Stomach smooth muscle (tissue), 2 donors: ENCODE results near the gene TIRAP.

Experiments
- H3K27ac ChIP-seq: one replicate; pipeline ENCODE4 v1.7.0; 2013; ENCODE audit warnings: mild to moderate bottlenecking, low read length, inconsistent platforms
- H3K27me3 ChIP-seq, 2 donors: one replicate each; pipeline ENCODE4 v1.7.0; 2013; ENCODE audit warnings: low read length in 2 of 2; ENCODE audit not compliant: insufficient read depth in 2 of 2, control insufficient read depth in 1 of 2
- H3K36me3 ChIP-seq, 2 donors: one replicate each; pipeline ENCODE4 v1.7.0; 2013; ENCODE audit warnings: low read length in 2 of 2; ENCODE audit not compliant: control insufficient read depth in 2 of 2, insufficient read depth in 2 of 2
- H3K4me1 ChIP-seq: one replicate; pipeline ENCODE4 v1.7.0; 2013; ENCODE audit warnings: low read length; ENCODE audit not compliant: control insufficient read depth, insufficient read depth
- H3K4me3 ChIP-seq, 2 donors: one replicate each; pipeline ENCODE4 v1.7.0; 2013; ENCODE audit warnings: low read length in 2 of 2
- H3K9ac ChIP-seq, 2 donors: one replicate each; pipeline ENCODE4 v1.7.0; 2013; ENCODE audit warnings: low read length in 2 of 2, mild to moderate bottlenecking in 1 of 2
- H3K9me3 ChIP-seq, 2 donors: one replicate each; pipeline ENCODE4 v1.7.0; 2013; ENCODE audit warnings: low read length in 2 of 2; ENCODE audit not compliant: control insufficient read depth in 2 of 2
- donor health status: healthy.
- donor health status: Pancreatic carcinoma.

Gene TIRAP

DNA sequence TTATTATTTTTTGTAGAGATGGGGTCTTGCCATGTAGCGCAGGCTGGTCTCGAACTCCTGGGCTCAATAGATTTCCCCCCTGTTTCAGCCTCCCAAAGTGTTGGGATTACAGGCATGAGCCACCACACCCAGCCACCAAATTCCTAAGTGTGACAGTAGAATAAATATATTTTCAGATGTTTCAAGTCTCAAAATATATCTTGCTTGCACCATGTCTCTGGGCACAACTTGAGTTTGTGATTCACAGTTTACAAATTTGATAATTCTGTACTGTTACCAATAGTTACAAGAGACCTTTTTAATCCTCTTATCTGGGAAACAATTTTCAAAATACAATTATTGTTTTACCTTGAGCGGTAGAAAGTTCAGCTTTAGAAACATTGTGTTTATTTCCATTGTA, 40.1 kb downstream of the TIRAP start:
- H3K4me3 ChIP-seq = no peak overlapping the region
- no peak overlapping the region for H3K27ac ChIP-seq
- no peaks in the 10 kb centered on the region for H3K36me3 ChIP-seq
- H3K4me1 ChIP-seq = peaks cover 15% of the 10 kb centered on the region
- H3K9ac ChIP-seq = no peak overlapping the region
- H3K9me3 ChIP-seq = no peaks in the 10 kb centered on the region
- no peaks in the 10 kb centered on the region for H3K27me3 ChIP-seq

DNA sequence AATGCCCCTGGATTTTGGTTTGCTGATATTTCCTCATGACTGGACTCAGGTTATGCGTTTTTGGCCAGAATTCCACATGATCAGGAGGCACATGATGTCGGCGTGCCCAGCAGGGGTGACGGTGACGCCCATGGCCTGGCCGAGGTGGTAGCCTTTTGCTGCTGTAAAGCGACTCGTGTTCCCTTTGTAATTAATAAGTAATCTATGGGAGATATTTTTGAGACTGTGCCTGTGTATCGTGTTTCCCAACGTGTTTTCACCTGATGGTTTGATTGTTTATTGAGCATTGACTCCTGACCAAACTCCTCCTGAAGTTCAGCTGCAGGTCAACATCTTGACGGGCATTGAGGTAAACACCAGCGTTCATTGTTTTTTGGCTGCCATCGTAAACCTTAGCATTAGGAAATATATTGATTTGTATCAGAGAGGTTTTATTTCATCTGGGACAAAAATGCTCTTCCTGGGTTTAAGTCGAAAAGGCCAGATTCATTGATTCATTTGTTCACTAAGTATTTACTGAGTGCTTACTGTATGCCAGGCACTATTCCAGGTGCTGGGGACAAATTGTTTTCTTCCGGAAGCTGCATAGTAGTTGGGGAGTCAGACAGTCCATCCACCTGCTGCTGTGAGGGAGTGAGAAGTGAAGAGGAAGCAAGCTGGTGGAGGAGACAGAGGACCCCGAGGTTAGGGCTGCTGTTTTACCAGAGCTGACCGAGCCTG, 44.5 kb downstream of the TIRAP start:
- H3K4me3 ChIP-seq = no peak overlapping the region
- no peaks in the 10 kb centered on the region for H3K27me3 ChIP-seq
- H3K9ac ChIP-seq = no peak overlapping the region
- no peaks in the 10 kb centered on the region for H3K9me3 ChIP-seq
- peaks cover 7% of the 10 kb centered on the region for H3K4me1 ChIP-seq
- H3K27ac ChIP-seq = no peak overlapping the region
- peaks cover 0 to 7% of the 10 kb centered on the region in 2 donors for H3K36me3 ChIP-seq

DNA sequence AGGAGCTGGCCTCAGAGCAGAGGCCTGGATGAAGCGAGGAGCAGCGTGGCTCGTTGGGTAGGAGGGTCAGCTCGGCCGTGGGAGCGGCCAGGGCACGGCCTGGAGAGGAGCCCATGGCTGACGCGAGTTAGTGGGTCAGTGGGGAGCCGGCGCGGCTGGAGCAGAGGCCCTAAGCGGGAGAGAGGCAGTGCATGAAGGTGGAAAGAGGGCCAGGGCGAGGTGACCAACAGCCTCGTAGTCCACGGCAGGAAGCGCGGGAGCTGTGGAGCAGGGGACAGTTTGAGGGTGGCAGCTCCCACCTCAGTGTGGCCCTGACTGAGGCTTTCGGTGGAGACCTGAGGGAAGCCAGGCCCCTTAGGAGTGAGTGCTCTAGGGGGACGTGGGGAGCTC, 45.1 kb downstream of the TIRAP start:
- Histone ChIP-seq H3K4me3 (no peak overlapping the region), H3K27ac (no peak overlapping the region), H3K36me3 (peaks cover 0 to 11% of the 10 kb centered on the region in 2 donors), H3K9me3 (no peaks in the 10 kb centered on the region), H3K9ac (no peak overlapping the region), H3K27me3 (no peaks in the 10 kb centered on the region), H3K4me1 (peaks cover 8% of the 10 kb centered on the region)

DNA sequence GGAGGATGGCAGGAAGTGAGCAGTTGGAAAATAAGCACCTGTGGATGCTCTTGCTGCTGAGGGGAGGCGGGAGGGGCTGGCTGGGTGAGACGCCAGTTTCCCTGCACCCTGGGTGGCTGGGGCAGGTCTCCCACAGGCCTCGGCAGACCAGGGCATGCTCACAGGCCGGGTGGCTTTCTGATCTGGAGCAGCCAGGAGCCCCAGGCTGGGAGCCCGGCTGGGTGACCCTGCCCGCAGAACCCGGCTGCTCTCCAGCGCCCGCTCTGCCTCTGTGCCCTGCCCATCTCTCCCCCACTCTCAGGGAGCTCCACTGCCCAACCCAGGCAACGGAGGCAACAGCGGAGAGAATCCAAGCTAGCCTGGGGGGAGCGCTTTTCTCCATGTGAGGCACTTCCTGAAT, 45.6 kb downstream of the TIRAP start:
- no peak overlapping the region for H3K9ac ChIP-seq
- no peaks in the 10 kb centered on the region for H3K27me3 ChIP-seq
- no peaks in the 10 kb centered on the region for H3K9me3 ChIP-seq
- no peak overlapping the region for H3K4me3 ChIP-seq
- peaks cover 8% of the 10 kb centered on the region for H3K4me1 ChIP-seq
- peaks cover 2 to 11% of the 10 kb centered on the region in 2 donors for H3K36me3 ChIP-seq
- no peak overlapping the region for H3K27ac ChIP-seq

DNA sequence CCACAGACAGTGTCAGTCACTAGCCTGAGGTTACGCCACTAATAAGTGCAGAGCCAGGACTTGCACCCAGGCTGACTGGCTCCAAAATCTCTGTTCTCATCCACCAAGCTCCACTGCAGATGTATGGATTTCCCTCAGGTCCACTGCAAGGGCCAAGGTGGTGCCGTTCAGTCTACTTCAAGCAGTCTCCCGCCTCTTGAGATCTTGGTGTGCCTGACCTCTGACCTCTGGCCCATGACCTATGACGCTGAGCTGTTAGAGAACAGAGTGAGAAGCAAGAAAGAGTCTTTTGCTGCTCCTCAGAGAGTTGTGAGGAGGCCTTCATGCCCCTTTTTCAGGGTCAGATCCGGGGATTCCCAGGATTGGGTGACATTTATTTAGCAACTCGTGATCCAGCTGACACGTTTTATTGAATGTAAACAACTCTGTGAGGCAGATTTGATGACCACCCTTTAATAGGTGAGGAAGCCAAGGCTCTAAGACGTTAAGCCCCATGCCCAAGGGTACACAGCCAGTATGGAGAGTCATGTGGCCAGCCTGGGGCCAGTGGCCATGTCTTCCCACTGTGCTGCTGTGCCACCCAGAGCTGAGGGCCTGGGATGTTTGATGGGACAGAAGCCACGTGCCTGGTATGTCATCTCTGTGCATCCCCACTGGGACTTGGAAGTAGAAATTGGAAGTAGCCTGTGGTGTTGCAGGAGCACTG, 46.2 kb downstream of the TIRAP start:
- no peaks in the 10 kb centered on the region for H3K9me3 ChIP-seq

DNA sequence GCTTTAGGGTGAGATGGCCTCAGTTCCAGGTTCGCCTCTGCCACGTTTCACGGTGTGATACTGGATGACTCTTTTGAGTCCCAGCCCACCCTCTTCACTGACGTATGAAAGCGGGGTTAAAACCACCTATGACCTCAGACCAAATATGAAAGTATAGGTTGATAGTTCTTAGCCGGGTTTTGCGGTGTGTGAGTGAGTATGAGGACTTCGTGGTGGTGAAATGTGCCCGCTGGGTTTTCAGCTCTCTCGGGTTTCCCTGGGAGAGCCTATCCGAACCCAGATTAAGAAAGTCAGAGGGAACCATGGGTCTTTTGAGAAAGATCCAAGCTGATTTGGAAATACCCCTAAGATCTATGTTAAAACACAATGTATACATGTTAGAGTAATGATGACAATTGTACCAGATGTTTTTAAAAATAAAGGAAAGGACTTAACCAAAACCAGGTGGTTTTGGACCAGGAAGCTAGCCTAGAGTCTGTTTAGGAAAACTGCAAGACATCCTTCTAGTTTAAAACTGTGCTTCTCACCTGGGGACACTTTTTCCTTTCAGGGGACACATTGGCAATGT, 46.8 kb downstream of the TIRAP start:
- H3K4me1 ChIP-seq = peaks cover 11% of the 10 kb centered on the region
- no peaks in the 10 kb centered on the region for H3K27me3 ChIP-seq
- peaks cover 2 to 11% of the 10 kb centered on the region in 2 donors for H3K36me3 ChIP-seq
- no peak overlapping the region for H3K4me3 ChIP-seq
- H3K9me3 ChIP-seq = no peaks in the 10 kb centered on the region
- H3K9ac ChIP-seq = no peak overlapping the region
- H3K27ac ChIP-seq = no peak overlapping the region

More for the DNA sequence above, 46.2 kb downstream of the TIRAP start:
- Histone ChIP-seq H3K36me3 (peaks cover 2 to 11% of the 10 kb centered on the region in 2 donors), H3K4me1 (peaks cover 8% of the 10 kb centered on the region), H3K9ac (no peak overlapping the region), H3K27ac (no peak overlapping the region), H3K27me3 (no peaks in the 10 kb centered on the region), H3K4me3 (no peak overlapping the region)

DNA sequence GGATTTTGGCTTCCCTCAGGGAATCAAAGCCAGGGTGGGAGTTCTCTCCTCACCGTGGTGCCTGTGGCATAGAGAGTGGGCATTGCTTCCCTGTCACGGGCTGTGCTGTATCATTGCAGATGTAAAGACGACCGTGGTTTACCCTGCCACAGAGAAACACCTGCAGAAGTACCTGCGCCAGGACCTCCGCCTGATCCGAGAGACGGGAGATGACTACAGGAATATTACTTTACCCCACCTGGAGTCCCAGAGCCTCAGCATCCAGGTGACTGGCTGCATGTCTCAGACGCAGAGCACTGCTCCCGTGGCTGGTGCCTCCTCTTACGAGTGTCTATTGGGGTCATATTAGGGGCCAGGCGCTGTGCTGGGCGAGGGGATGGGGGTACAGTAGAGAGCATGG, 48.4 kb downstream of the TIRAP start:
- Histone ChIP-seq H3K27ac (no peak overlapping the region), H3K4me1 (peaks cover 14% of the 10 kb centered on the region), H3K9ac (no peak overlapping the region), H3K27me3 (no peaks in the 10 kb centered on the region), H3K4me3 (no peak overlapping the region), H3K36me3 (peaks cover 2 to 14% of the 10 kb centered on the region in 2 donors), H3K9me3 (no peaks in the 10 kb centered on the region)

DNA sequence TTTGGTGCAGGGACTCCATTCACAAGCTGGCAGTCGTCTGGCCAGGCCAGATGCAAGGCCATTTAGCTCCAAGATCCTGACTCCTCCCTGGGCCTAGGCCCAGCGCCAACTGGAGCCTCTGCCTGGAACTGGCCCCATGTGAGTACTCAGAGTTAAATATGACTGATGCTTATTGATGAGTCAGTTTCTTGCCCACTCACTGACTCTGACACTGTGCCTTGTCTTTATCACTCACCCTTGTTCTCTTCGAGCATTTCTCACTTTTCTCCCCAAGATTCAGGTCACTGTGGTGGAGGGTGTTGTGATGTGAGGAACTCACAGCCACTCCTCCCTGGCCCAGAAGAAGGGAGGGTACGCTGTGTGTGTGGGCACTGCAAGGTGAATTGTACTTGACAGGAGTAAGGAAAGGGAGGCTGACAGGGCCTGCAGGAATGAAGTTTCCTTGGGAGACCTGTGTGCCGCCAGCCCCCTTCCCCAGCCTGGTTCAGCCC, 49.4 kb downstream of the TIRAP start:
- Histone ChIP-seq H3K4me3 (no peak overlapping the region), H3K4me1 (peaks cover 14% of the 10 kb centered on the region), H3K27ac (no peak overlapping the region), H3K9me3 (no peaks in the 10 kb centered on the region), H3K27me3 (no peaks in the 10 kb centered on the region), H3K36me3 (peaks cover 2 to 14% of the 10 kb centered on the region in 2 donors), H3K9ac (no peak overlapping the region)

DNA sequence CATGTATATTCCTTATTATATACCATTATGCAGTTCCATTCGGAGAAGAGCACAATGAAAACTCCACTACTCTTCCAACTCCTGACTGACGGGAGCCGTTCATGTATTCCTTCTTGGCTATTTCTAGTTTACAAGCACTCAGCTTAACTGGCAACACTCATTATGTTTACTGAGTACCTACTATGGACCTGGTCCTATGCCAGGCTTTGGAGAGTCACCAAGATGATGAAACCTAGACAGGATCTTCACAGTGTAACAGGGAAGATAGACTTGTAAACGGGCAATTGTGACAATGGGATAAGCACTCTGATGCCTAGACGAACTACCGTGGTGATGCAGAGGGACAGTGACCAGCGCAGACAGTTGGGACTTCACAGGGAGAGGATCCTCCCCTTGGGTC, 50.2 kb downstream of the TIRAP start:
- Histone ChIP-seq H3K9ac (no peak overlapping the region), H3K9me3 (no peaks in the 10 kb centered on the region), H3K4me1 (peaks cover 14% of the 10 kb centered on the region), H3K4me3 (no peak overlapping the region), H3K27me3 (no peaks in the 10 kb centered on the region), H3K27ac (no peak overlapping the region), H3K36me3 (peaks cover 3 to 14% of the 10 kb centered on the region in 2 donors)

DNA sequence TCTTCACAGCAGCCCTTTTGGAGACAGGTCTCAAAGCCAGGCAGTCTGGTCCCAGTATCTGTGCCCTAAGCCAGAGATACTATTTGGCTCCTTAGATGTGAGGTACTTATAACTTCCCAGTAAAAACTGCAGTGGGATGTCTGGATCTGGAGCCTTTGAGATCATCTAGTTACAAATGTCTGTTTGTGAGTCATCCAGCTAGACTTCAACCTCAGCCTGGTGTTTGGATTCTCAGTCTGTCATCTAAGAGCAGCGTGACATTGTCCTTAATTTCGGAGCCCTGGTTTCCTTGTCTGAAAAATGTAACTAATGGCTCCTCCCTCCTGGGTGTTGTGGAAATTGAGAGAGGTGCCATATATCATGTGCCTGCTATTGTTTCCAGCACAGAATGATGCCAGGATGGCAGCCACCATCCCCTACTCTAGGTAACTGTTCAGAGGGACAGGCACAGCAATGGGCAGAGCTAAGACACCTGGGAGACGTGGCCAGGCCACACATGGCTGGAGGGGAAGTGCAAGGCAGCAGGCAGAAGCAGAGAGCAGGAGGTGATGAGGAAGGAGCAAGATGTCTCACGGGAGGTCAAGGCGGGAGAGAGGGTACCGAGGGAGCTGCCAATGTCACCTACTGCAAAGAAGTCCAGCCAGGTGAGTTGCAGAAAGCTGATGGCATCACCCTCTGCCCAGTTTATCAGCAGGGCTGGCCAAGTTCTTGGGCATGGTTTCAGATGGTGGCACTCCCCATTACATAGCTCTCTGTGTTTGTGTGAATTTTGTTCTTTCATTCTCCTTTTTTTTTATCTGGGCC, 52.0 kb downstream of the TIRAP start:
- Histone ChIP-seq H3K9ac (no peak overlapping the region), H3K27ac (no peak overlapping the region), H3K27me3 (no peaks in the 10 kb centered on the region), H3K4me1 (peaks cover 16% of the 10 kb centered on the region), H3K36me3 (peaks cover 12 to 14% of the 10 kb centered on the region in 2 donors), H3K9me3 (no peaks in the 10 kb centered on the region), H3K4me3 (no peak overlapping the region)
